Inflammatory macrophage treated with lipopolysaccharide for 4 hours (primary cell): ENCODE data around the gene YIF1B.
A peak's percentile ranks its signal among the peaks of the same experiment; 100 is the strongest.
"Not testable (repeated sequence)": the region's sequence is repeated elsewhere in the genome, so short reads cannot be mapped to it uniquely, and the experiment has no call there.

ENCODE experiments used
- DNase-seq: peaks from one replicate; pipeline ENCODE4 v3.0.0-alpha.2; 2020

Gene YIF1B

DNA sequence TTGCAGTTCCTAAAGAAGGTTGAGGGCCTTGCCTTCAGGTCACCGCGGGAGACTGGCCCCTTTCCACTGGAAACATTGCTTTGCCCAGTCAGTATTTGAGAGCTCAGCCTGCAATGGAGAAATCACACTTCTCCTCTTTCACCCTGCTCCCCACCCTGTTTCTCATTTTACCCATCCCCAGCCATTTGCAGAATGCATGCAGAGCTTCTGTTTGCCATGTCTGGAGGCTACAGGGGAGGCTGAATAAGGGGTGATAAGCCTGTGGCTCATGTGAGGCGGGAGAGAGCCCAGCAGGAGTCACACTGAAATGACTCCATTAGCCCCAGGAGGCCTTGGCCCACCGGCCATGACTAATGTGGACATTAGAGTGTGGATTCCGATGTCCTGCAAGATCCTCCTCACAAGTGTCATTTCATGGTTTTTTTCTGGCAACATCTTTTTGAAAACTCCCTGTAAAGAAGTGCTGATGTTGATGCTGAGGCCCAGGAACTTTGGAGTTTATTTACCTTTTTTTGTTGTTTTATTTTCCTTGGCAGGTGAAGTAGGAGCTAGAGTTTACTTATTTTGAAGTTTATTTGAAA is 45.1 kb downstream of the YIF1B start:
- DNase-seq = no peak

DNA sequence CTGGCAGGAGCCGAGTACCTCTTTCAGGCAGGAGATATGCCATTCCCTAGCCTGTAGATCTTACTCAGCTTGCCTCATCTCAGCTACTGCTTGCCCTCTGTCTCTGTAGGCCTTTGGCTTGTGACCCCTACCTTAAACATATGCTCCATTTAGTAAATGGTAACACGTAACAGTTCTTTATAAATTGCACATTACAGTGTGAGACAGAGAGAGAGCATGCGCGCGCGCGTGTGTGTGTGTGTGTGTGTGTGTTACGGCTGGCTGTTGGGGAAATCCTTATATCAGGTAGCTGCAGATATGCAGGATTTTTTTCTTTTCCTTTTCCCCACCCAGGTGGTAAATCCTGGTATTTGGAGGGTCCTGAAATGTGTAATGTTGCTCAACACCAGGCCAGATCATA is 47.2 kb downstream of the YIF1B start:
- no peak for DNase-seq

GRCh38 chr19:38267761-38268483 is 47.8 kb downstream of the YIF1B start:
- no peak for DNase-seq

DNA sequence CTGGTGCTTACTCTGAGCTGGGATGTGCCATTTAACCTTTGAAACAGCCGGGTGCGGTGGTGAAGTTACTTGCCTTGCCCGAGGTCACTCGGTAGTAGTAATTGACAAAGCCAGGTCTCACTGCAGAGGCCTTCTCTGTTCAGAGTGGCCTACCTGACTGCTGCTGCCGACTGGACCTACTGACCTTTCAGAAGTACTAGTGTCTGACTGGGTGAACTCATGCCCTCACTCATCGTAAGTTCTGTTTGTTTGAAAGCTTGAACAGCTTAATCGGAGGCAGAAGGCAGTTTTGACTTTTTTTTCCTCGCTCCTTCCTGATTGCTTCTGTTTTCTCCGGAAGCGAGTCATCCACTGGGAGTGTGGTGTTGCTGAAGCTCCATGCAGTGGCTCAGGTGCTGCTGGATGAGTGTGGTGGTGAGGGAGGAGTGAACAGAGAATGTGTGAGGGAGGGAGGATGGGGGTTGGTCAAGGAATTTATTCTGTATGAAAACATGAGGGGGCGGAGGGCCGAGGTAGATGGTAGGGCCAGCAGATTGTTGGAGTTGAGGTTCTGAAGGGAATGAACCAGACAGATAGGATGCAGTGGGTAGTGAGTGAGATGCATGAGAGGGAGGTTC is 48.7 kb downstream of the YIF1B start:
- DNase-seq = no peak

GRCh38 chr19:38265921-38266429 is 49.8 kb downstream of the YIF1B start:
- DNase-seq = no peak

DNA sequence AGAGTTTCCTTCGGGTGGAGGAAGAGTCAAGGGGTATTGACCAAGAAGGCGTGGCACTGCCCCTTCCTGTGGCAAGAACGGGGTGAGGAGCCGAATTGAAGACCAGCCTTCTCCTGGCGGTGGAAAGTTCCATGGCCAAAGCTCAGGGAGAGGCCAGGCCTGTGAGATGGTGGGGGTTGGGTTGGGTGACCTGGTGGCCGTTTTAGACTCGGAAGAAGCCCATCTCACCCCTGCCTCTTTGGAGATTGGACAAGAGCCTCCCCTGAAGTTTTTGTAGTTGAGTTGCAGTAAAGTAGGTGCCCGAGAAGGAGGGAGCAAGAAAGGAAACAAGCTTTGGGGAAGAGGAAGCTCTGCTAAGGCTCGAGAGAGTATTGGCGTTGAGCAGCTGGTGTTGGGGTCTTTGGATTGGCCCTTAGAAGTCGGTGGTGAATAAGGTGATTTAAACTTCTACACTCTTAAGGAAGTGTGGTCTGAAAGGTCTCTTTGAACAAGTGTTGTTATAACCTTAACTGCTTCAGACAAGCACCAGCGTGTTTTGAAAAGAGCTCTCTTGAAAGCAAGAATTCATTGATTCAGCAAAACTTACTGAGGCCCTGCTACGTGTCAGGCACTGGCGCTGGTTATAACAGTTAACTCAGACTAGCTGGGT is 50.4 kb downstream of the YIF1B start:
- peak; percentile 32 for DNase-seq

GRCh38 chr19:38264486-38265212 is 51.1 kb downstream of the YIF1B start, which contains the start of gene SPINT2:
SPINT2 (plus strand) TSS chr19:38264573; CDS start chr19:38264893, 320 bp downstream.
- peak; percentile 7 for DNase-seq

DNA sequence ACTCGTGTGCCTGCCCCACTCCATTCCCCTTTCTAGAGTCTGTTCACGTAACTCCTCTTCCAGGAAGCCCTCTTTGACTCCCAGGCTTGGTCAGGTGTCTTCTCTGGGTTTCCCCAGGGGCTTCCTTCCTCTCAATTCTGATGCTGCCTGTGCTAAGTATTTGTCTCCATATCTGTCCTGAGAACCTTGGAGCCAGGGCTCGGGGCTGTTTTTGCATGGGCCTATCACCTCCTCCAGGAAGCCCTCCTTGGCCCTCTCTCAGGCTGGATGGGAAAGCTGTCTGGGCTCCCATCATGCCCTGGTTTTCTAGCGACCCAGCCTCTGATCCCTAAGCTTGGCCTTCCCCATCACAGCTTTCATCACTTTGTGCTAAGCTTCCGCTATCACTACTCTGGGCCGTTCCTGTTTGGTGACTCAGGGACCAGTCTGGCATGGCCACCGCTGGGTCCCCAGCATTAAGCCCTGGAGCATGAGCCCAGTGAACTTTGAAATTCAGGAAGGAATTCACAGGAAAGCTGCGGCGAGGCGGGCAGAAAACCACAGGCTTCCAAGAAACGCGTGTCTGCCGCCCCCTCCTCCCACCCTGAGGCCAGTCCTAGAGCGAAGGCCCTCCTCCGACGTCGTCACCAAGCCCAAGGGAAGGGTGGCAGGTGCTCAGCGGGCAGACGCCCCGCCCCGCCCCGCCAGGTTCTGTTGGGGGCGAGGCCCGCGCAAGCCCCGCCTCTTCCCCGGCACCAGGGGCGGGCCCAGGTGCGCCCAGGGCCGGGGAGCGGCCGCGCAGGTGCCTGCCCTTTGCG is 51.9 kb downstream of the YIF1B start:
- DNase-seq = peak; percentile 83

DNA sequence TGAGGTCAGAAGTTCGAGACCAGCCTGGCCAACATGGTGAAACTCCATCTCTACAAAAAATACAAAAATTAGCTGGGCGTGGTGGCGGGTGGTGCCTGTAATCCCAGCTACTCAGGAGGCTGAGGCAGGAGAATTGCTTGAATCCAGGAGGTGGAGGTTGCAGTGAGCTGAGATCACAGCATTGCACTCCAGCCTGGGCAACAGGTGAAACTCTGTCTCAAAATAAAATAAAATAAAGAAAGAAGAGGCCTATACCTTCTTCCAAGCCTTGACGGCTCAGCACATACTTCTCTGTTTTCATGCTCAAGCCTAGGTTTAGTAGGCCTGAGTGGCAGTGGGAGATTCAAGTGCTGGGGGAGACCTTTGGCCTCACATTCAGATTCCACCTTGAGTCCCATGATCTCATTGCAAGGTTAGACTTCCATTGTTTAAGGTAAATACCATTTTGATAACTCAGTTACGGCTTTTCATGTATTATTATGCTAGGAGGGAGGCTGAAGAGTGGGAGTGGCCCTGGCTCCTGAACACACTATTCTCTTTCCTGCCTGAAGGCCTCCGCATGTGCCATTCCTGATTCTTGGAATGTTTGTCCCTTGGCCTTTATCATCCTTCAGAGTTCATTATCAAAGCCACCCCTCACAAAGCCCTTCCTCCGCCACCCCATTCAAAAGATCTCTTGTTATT is 53.0 kb downstream of the YIF1B start:
- DNase-seq = no peak

DNA sequence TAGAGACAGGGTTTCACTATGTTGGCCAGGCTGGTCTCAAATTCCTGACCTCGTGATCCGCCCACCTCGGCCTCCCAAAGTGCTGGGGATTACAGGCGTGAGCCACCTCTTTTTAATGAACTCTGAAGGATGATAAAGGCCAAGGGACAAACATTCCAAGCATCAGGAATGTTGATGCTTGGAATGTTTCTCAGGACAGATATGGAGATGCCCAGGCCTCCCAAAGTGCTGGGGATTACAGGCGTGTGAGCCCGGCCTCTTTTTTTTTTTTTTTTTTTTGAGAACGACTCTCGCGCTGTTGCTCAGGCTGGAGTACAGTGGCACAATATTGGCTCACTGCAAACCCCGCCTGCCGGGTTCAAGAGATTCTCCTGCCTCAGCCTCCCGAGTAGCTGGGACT is 53.8 kb downstream of the YIF1B start:
- not testable (repeated sequence) for DNase-seq

GRCh38 chr19:38255383-38256014 is 60.2 kb downstream of the YIF1B start:
- DNase-seq = no peak

DNA sequence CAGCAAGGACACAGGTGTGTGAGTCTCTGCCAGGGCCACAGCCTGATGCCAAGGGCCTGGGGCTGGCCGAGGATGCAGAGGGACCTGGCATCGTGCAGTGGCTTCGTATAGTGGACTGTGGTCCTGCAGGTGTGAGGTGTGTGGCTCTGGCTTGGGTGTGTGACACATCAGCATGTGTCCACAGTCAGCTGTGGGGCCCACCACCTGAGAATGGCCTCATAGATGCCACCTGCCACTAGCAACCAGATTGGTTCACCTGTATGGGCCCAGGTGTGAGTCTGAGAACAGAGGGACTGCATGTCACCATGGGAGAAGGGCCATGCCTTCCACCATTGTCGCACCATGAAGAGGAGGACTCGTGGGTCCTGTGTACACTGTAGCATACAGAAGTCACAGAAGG is 62.0 kb downstream of the YIF1B start:
- no peak for DNase-seq
